ENCODE measurements around the gene ZNF746. TPM values are rescaled to one million over a fixed set of nuclear protein-coding genes. Genes with fewer than 3 reads are reported as not detected.

Gene ZNF746
- total RNA-seq, 2 donors from 2014 or later = 14.8 to 36.9 TPM

- H3K4me1 ChIP-seq = peaks cover 21% of the 10 kb centered on the region
- no peak overlapping the region for H3K4me3 ChIP-seq
- H3K36me3 ChIP-seq (replicated peaks in 1 of 2; ENCODE audit: insufficient read depth in 1 of 2, low read depth in 2 of 2) = no peaks in the 10 kb centered on the region
- H3K27ac ChIP-seq = no peak overlapping the region
- DNase-seq (no peak), ATAC-seq (no peak)
- no peaks in the 10 kb centered on the region for H3K27me3 ChIP-seq
- no peaks in the 10 kb centered on the region for H3K9me3 ChIP-seq
- intact Hi-C loops (cut with DNase I) = no loop called here
- WGBS, 2 donors = 71 to 79% methylated on average over 9 of the region's 9 CpGs
- no peak for TF ChIP-seq POLR2A (IDR thresholded peaks at IDR 0.05)
- TF ChIP-seq CTCF (IDR thresholded peaks at IDR 0.05) = no peak
Measured at GRCh38 chr7:149462101-149462520, 35.5 kb downstream of the ZNF746 start.

GRCh38 chr7:149460493-149461277 lies 36.9 kb downstream of the ZNF746 start, which contains the start of gene ZNF777:
Gene ZNF777, minus strand, starts transcription at chr7:149461062. Its CDS starts 5,040 bp downstream, at chr7:149456022.
- WGBS, 2 donors = 0 to 2% methylated on average over 6 to 53 of the region's 64 CpGs
- intact Hi-C loops (cut with DNase I) = no loop called here
- ATAC-seq = peak; percentile 98

GRCh38 chr7:149459540-149460452 lies 37.8 kb downstream of the ZNF746 start:
- Histone ChIP-seq H3K27ac (peak overlapping the region in 3 of 4 donors; percentile 21 to 71 (median 69)), H3K4me3 (peak overlapping the region; percentile 19 to 47), H3K36me3 (replicated peaks in 1 of 2; ENCODE audit: insufficient read depth in 1 of 2, low read depth in 2 of 2) (peaks cover 0 to 9% of the 10 kb centered on the region in 2 donors), H3K27me3 (no peaks in the 10 kb centered on the region), H3K9me3 (no peaks in the 10 kb centered on the region), H3K4me1 (peaks cover 21% of the 10 kb centered on the region)
- peak; percentile 43 for ATAC-seq
- TF ChIP-seq CTCF (IDR thresholded peaks at IDR 0.05) (no peak), POLR2A (IDR thresholded peaks at IDR 0.05) (no peak)
- DNase-seq = no peak
- intact Hi-C loops (cut with DNase I) = no loop called here
- 0% methylated on average over 96 of the region's 145 CpGs; no CpG with 5 or more reads in 1 of the 2 donors for WGBS, 2 donors

More at GRCh38 chr7:149460493-149461277, 36.9 kb downstream of the ZNF746 start, which contains the start of gene ZNF777:
- TF ChIP-seq POLR2A (IDR thresholded peaks at IDR 0.05) = peak; percentile 59 to 68 (median 62)
- TF ChIP-seq CTCF (IDR thresholded peaks at IDR 0.05) = peak in 6 of 7 experiments; percentile 21 to 80 (median 53)
- no peaks in the 10 kb centered on the region for H3K9me3 ChIP-seq
- DNase-seq = peak; percentile 86 to 90 (median 90)
- H3K36me3 ChIP-seq (replicated peaks in 1 of 2; ENCODE audit: insufficient read depth in 1 of 2, low read depth in 2 of 2) = peaks cover 0 to 2% of the 10 kb centered on the region in 2 donors
- H3K27me3 ChIP-seq = no peaks in the 10 kb centered on the region
- H3K4me3 ChIP-seq = peak within 1 kb of the TSS; percentile 51 to 54
- peak within 1 kb of the TSS in 3 of 4 donors; percentile 66 to 71 (median 69) for H3K27ac ChIP-seq
- peaks cover 21% of the 10 kb centered on the region for H3K4me1 ChIP-seq

- H3K4me3 ChIP-seq = peak overlapping the region in 1 of 2 donors; percentile 47
- TF ChIP-seq CTCF (IDR thresholded peaks at IDR 0.05) (no peak), POLR2A (IDR thresholded peaks at IDR 0.05) (no peak)
- H3K9me3 ChIP-seq = no peaks in the 10 kb centered on the region
- DNase-seq (no peak), ATAC-seq (no peak)
- H3K36me3 ChIP-seq (replicated peaks in 1 of 2; ENCODE audit: insufficient read depth in 1 of 2, low read depth in 2 of 2) = peaks cover 0 to 12% of the 10 kb centered on the region in 2 donors
- H3K4me1 ChIP-seq = peaks cover 21% of the 10 kb centered on the region
- H3K27ac ChIP-seq = no peak overlapping the region
- no peaks in the 10 kb centered on the region for H3K27me3 ChIP-seq
- 10 to 27% methylated on average over 3 to 17 of the region's 17 CpGs for WGBS, 2 donors
- intact Hi-C loops (cut with DNase I) = no loop called here
Measured at GRCh38 chr7:149459201-149459539, 38.4 kb downstream of the ZNF746 start.
